CD4-positive, alpha-beta T cell treated with Interferon gamma for 1 hour (primary cell): ENCODE measurements around the gene CNGA1.
A peak's percentile ranks its signal among the peaks of the same experiment; 100 is the strongest.
"Not testable (repeated sequence)": the region's sequence is repeated elsewhere in the genome, so short reads cannot be mapped to it uniquely, and the experiment has no call there.

Experiments
- DNase-seq: peaks from one replicate; pipeline ENCODE4 v3.0.0-alpha.2; 2020

The CNGA1 gene

DNA sequence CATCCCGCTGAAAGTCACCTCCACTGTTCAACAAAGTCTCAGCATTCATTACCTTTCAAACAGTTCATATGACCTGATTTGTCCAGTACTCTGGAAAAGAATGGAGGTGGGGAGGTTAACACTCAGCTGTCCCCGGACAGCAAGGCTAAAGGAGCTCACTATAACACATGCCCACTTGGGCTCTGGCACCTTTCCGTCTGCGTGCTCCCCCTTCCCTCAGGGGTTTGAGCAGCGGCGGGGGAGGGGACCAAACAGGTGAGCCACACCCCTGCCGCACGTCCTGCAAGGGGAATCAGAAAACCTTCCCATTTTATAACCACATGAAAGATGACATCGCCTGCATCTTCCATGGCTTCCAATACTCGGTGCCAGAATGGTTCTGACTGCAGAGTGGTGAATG is 62.2 kb downstream of the CNGA1 start:
- DNase-seq = no peak

DNA sequence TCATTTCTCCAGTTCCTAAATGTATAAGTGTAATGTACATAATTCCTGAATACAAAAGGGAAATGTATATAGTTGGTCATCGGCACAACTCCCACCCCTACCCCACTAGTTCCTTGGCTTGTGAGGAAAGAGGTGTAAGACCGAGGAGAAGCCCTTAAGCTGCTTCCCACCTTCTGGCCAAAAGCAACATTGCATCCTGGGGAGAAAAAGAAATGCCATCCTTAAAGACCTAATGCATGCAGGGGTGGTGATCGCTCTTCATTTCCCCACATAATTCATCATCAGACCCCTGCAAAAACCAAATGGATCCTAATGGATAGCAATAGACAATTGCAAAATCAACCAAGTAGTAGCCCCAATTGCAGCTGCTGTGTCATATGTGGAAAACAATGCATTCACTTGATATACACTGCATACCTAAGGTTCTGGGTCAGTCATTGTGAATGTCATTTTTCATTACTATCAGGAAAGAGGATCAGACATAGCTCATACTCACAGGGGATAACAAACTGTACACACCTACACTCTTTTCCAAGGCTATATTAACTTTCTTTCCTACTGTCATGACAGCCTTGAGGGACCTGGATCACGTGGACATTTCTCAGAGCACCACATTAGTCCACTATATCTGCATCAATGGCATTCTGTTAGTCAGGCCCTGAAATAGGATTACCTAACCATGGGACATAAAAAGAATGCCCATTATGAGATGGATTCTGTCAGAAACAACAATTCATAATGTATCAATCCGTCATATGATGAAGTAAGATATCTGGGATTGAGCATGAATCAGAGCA is 70.4 kb downstream of the CNGA1 start:
- DNase-seq = no peak

GRCh38 chr4:47942081-47942819 is 74.2 kb downstream of the CNGA1 start:
- DNase-seq = no peak

DNA sequence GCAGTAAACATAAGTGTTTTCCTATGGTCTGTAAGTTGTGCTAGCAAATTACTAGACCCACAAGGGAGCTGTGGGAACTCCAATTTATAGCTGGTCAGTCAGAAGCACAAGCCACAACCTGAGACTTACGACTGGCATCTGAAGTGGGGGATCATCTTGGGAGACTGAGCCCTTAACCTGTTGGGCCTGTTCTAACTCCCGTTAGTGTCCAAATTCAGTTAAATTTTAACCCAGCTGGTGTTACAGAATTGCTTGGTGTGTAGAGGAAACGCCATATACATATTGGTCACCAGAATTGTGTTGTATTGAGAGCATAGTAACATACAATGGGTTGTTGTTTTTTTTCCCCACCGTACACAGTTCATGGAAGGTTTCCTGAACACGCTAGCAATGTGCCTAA is 77.0 kb downstream of the CNGA1 start:
- DNase-seq = no peak

GRCh38 chr4:47936336-47936735 is 80.1 kb downstream of the CNGA1 start:
- DNase-seq = no peak

DNA sequence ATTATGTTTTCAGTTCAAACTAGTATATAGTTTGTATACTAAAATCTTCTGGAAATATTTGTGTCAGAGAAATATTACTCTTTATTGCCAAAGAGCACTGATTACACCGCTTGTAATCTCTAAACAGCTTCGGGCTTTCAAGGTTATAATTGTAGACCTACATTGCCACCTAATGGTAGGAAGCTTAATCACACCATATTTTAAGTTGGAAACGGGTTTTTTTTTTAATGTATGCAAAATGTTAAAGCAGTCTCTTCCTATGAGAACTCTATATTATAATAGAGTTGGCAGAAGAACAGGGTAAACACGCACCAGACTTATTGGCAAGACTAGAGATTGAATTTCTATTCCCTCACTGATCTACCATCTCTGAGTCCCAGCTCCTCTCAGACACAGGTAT is 82.6 kb downstream of the CNGA1 start:
- no peak for DNase-seq

DNA sequence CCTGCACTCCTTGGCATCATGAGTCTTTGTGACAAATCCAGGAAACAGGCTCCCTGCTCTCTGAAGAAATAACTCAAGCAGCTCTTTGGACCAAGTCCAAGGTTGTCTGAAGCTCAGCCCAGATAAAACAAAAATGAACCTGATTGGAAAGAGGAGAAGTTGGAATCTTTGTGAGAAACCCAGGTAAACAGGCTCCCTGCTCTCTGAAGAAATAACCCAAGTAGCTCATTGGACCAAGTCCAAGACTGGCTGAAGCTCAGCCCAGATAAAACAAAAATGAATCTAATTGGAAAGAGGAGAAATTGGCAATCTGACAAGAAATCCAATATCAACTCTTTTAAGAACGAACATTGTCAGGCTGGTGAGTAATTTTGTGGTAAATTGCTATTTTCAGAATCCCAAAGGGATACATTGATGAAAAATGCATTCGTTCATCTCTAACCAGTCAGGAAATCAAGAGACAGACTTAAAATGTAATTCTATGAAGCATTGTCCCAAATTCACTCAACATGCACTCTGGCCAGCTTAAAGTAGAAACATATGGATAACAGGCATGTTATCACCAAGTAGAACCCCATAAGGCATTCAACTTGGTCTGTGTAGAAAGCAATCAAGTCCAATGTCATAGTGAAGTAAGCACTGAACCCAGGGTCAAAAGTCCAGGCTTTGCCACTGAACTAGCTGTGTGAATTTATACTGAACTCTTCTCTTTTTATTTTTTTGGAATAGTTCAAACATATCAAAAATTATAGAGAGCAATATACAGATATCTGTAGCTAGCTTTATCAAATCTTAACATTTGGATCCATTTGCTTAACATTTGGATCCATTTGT is 85.3 kb downstream of the CNGA1 start:
- no peak for DNase-seq

- DNase-seq = no peak
Observed at GRCh38 chr4:47929682-47930201, 86.7 kb downstream of the CNGA1 start.

GRCh38 chr4:47926667-47927258 is 89.7 kb downstream of the CNGA1 start:
- peak; percentile 43 for DNase-seq

DNA sequence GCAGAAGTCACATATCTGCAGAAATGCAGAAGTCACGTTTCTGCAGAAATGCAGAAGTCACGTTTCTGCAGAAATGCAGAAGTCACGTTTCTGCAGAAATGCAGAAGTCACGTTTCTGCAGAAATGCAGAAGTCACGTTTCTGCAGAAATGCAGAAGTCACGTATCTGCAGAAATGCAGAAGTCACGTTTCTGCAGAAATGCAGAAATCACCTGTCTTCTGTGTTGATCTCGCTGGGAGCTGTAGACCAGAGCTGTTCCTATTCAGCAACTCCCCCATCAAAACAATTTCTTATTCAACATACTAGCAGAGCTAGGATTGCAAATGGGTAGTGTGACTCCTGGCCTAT is 93.2 kb downstream of the CNGA1 start:
- peak; percentile 46 for DNase-seq

DNA sequence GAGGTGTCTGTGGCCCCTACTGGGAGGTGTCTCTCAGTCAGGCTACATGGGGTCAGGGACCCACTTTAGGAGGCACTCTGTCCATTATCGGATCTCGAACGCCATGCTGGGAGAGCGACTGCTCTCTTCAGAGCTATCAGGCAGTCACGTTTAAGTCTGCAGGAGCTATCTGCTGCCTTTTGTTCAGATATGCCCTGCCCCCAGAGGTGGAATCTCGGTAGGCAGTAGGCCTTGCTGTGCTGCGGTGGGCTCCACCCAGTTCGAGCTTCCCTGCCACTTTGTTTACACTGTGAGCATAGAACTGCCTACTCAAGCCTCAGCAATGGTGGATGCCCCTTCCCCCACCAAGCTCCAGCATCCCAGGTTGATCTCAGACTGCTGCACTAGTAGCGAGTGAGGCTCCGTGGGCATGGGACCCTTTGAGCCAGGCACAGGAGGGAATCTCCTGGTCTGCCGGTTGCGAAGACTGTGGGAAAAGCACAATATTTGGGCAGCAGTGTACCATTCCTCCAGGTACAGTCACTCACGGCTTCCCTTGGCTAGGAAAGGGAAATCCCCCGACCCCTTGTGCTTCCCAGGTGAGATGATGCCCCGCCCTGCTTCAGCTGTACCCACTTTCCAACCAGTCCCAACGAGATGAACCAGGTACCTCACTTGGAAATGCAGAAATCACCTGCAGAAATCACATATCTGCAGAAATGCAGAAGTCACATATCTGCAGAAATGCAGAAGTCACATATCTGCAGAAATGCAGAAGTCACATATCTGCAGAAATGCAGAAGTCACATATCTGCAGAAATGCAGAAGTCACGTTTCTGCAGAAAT is 93.8 kb downstream of the CNGA1 start:
- DNase-seq = not testable (repeated sequence)

GRCh38 chr4:47917163-47917562 is 99.3 kb downstream of the CNGA1 start:
- not testable (repeated sequence) for DNase-seq

DNA sequence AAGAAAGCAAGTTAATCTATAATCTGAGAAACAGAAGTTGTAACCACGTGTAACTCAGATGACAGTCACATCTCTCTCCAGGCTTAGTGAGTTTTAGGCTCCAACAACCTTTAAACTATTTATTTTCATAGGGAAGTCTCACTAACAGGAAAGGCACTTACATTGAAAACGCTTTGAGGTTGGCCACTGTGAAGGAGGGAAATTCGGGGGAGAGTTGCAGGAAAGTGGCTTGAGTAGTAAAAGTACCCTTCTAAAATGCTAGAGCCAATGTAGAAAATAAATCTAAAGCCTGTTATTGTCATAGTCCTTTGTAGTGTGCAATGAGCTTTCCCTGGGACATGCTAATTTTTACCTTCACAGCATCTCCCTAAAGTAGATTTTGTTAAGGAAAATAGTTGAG is 101.1 kb downstream of the CNGA1 start:
- no peak for DNase-seq

DNA sequence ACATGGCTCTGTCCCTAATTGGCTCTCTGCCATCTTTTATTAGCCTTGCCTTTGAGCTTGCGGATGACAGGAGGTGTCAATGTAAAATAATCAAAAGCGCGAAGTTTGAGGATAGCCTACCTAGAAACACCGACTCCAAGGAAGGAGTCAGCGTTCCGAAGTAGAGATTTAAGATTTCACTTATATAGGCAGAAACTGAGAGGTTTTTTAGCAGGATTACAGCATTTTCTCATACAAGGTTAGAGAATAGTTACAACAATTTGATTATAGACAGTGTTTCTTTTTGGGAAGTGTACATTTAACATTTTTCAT is 101.6 kb downstream of the CNGA1 start:
- no peak for DNase-seq

- peak; percentile 96 for DNase-seq
Observed at GRCh38 chr4:47914220-47914925, 102.1 kb downstream of the CNGA1 start, which contains the start of gene NFXL1. Gene NFXL1 (minus strand): TSS chr4:47914583. CDS start chr4:47914203, 380 bp downstream.

GRCh38 chr4:47913861-47914219 is 102.6 kb downstream of the CNGA1 start:
- DNase-seq = peak; percentile 1

GRCh38 chr4:47913330-47913729 is 103.2 kb downstream of the CNGA1 start:
- no peak for DNase-seq

- no peak for DNase-seq
Observed at GRCh38 chr4:47907089-47907646, 109.3 kb downstream of the CNGA1 start.

DNA sequence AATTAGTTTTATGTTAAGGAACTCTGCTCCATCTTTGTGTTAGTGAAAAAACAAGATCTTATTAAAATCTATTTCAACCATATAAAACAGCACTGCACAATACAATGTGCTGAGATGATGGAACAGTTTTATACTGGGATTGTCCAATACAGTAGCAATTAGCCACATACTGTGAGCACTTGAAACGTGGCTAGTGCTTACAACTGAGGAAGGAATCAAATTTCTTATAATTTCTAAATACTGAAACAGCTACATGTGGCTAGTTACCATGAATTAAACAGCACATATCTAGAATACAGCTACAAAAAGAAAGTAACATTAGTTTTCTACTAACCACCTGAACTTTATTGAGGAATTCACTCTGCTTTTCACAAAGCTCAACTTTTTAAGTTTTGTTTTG is 116.8 kb downstream of the CNGA1 start:
- DNase-seq = no peak

- no peak for DNase-seq
Observed at GRCh38 chr4:47891928-47892327, 124.6 kb downstream of the CNGA1 start.
